ENCODE data around the gene PRSS27.

The PRSS27 gene

DNA sequence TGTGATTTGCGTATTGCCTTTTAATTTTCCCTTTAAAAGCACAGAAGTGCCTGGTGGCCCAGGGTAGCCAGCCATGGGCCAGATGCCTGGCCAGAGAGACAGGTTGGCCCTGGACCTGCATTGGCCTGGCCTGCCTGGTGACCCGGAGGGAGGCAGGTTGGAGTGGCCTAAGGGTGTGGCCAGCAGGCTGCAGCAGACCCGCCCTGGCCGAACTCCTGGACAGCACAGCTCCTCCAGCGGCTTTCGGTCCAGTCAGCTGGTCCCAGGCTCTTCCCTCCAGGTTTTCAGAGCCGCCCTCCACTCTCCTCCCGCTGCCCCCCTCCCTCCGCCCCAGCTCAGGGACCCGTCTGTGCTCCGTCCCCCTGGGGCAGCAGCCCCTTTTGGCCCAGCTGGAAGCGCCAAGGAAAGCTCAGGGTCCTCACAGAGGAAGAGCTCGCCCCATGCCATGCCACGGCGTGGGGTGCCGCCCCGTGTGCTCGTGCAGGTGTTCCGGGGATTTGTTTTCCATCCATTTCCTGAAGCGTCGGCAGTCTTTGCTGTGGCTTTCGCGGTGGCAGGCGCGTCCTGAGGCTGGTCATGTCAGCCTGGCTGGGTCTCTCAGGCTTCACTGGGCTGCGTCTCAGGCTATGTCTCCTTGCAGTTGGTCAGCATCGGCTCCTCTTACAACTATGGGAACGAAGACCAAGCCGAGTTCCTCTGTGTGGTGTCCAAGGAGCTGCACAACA is 18.1 kb downstream of the PRSS27 start:
- ChIA-PET POLR2A (interaction anchor here (0.7 kb wide), 1 partner anchor 20 kb away, joined by 3 read pairs; the partner anchor contains the start of gene KCTD5), CTCF (interaction anchor here (0.8 kb wide), 1 partner anchor 166 kb away, joined by 3 read pairs; no protein-coding TSS in a partner anchor)
- Histone ChIP-seq H3K9me3 (ENCODE audit: control insufficient read depth, insufficient read depth, low read depth, low read length) (no peaks in the 10 kb centered on the region), H3K4me3 (ENCODE audit: low read depth, low read length) (no peak overlapping the region), H3K4me1 (ENCODE audit: control insufficient read depth, insufficient read depth, low read length) (no peaks in the 10 kb centered on the region), H3K36me3 (ENCODE audit: control insufficient read depth in 2 of 2, insufficient read depth in 1 of 2, low read length in 2 of 2) (peaks cover 0 to 89% of the 10 kb centered on the region in 2 experiments; a peak in 1 of 3 replicates), H3K27ac (ENCODE audit: extremely low read depth, low read depth, low read length) (no peak overlapping the region)
- no peak for TF ChIP-seq PRDM4 (tag by site-specific recombination; IDR thresholded peaks at IDR 0.05)
- TF ChIP-seq ZNF544 (tag by site-specific recombination; IDR thresholded peaks at IDR 0.05): no peak
- TF ChIP-seq ZNF140 (tag by site-specific recombination; IDR thresholded peaks at IDR 0.05): no peak
- TF ChIP-seq ZNF132 (tag by site-specific recombination; IDR thresholded peaks at IDR 0.05; ENCODE audit: borderline replicate concordance): no peak
- TF ChIP-seq ZNF488 (tag by site-specific recombination; IDR thresholded peaks at IDR 0.05): no peak
- TF ChIP-seq, protein P1, sequence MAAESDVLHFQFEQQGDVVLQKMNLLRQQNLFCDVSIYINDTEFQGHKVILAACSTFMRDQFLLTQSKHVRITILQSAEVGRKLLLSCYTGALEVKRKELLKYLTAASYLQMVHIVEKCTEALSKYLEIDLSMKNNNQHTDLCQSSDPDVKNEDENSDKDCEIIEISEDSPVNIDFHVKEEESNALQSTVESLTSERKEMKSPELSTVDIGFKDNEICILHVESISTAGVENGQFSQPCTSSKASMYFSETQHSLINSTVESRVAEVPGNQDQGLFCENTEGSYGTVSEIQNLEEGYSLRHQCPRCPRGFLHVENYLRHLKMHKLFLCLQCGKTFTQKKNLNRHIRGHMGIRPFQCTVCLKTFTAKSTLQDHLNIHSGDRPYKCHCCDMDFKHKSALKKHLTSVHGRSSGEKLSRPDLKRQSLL (tag by site-specific recombination; IDR thresholded peaks at IDR 0.05): no peak
- TF ChIP-seq, protein P2, sequence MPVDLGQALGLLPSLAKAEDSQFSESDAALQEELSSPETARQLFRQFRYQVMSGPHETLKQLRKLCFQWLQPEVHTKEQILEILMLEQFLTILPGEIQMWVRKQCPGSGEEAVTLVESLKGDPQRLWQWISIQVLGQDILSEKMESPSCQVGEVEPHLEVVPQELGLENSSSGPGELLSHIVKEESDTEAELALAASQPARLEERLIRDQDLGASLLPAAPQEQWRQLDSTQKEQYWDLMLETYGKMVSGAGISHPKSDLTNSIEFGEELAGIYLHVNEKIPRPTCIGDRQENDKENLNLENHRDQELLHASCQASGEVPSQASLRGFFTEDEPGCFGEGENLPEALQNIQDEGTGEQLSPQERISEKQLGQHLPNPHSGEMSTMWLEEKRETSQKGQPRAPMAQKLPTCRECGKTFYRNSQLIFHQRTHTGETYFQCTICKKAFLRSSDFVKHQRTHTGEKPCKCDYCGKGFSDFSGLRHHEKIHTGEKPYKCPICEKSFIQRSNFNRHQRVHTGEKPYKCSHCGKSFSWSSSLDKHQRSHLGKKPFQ (tag by site-specific recombination; IDR thresholded peaks at IDR 0.05): no peak
- no peak for TF ChIP-seq ZNF791 (tag by site-specific recombination; IDR thresholded peaks at IDR 0.05)
- TF ChIP-seq ZNF768 (tag by site-specific recombination; IDR thresholded peaks at IDR 0.05): no peak
- TF ChIP-seq HOXD13 (CRISPR knock-in tag; IDR thresholded peaks at IDR 0.05; ENCODE audit: borderline replicate concordance): no peak
- no peak for TF ChIP-seq PATZ1 (tag by site-specific recombination; IDR thresholded peaks at IDR 0.05)
- TF ChIP-seq AEBP2 (tag by site-specific recombination; IDR thresholded peaks at IDR 0.05; ENCODE audit: borderline replicate concordance): no peak
- no peak for TF ChIP-seq ZNF660 (tag by site-specific recombination; IDR thresholded peaks at IDR 0.05)
- TF ChIP-seq ZNF10 (tag by site-specific recombination; IDR thresholded peaks at IDR 0.05): no peak
- no peak for TF ChIP-seq ZNF555 (tag by site-specific recombination; conservative IDR thresholded peaks at IDR 0.05)
- TF ChIP-seq ZNF529 (tag by site-specific recombination; IDR thresholded peaks at IDR 0.05; ENCODE audit: insufficient replicate concordance): no peak
- TF ChIP-seq ZNF155 (tag by site-specific recombination; IDR thresholded peaks at IDR 0.05): no peak
- TF ChIP-seq ZNF2 (tag by site-specific recombination; IDR thresholded peaks at IDR 0.05): no peak
